ENCODE results near the gene EXOC8. TPM values are rescaled to one million over a fixed set of nuclear protein-coding genes. Genes with fewer than 3 reads are reported as not detected.

The EXOC8 gene
- polyA plus RNA-seq, 2 of the 4 experiments (the other 2 are of a cell fraction) = 7.7 to 9.8 TPM

- ChIA-PET POLR2A (no interaction called here), CTCF (interaction anchor here (0.9 to 4.9 kb wide), 5 partner anchors 10 to 369 kb away, joined by 3 to 19 read pairs (median 4); partner anchors contain the start of genes ARV1 and TTC13)
- no peaks in the 10 kb centered on the region for H3K9me3 ChIP-seq
- TF ChIP-seq CTCF (IDR thresholded peaks at IDR 0.05) (no peak), KDM5A (IDR thresholded peaks at IDR 0.05) (no peak), POLR2A (IDR thresholded peaks at IDR 0.05; ENCODE audit: low read length) (no peak), MAFK (IDR thresholded peaks at IDR 0.05; ENCODE audit: partially characterized antibody) (no peak), TP53 (CRISPR knock-in tag; IDR thresholded peaks at IDR 0.05) (no peak), NR3C1 (IDR thresholded peaks at IDR 0.05) (no peak), CBX2 (IDR thresholded peaks at IDR 0.05; ENCODE audit: borderline replicate concordance, low read depth) (no peak), ZC3H11A (IDR thresholded peaks at IDR 0.05) (no peak), MYC (IDR thresholded peaks at IDR 0.05; ENCODE audit: borderline replicate concordance, low read length) (no peak), FOSL2 (IDR thresholded peaks at IDR 0.05) (no peak), FOSL2 (CRISPR knock-in tag; IDR thresholded peaks at IDR 0.05) (no peak), EP300 (IDR thresholded peaks at IDR 0.05) (no peak), PHF8 (IDR thresholded peaks at IDR 0.05; ENCODE audit: borderline replicate concordance, low read depth) (no peak)
- TF ChIP-seq, protein P1, sequence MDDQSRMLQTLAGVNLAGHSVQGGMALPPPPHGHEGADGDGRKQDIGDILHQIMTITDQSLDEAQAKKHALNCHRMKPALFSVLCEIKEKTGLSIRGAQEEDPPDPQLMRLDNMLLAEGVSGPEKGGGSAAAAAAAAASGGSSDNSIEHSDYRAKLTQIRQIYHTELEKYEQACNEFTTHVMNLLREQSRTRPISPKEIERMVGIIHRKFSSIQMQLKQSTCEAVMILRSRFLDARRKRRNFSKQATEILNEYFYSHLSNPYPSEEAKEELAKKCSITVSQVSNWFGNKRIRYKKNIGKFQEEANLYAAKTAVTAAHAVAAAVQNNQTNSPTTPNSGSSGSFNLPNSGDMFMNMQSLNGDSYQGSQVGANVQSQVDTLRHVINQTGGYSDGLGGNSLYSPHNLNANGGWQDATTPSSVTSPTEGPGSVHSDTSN (IDR thresholded peaks at IDR 0.05) = no peak
- TF ChIP-seq, protein P2, sequence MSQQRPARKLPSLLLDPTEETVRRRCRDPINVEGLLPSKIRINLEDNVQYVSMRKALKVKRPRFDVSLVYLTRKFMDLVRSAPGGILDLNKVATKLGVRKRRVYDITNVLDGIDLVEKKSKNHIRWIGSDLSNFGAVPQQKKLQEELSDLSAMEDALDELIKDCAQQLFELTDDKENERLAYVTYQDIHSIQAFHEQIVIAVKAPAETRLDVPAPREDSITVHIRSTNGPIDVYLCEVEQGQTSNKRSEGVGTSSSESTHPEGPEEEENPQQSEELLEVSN (IDR thresholded peaks at IDR 0.05; ENCODE audit: borderline replicate concordance, low read depth) = no peak
- TF ChIP-seq, protein P3, sequence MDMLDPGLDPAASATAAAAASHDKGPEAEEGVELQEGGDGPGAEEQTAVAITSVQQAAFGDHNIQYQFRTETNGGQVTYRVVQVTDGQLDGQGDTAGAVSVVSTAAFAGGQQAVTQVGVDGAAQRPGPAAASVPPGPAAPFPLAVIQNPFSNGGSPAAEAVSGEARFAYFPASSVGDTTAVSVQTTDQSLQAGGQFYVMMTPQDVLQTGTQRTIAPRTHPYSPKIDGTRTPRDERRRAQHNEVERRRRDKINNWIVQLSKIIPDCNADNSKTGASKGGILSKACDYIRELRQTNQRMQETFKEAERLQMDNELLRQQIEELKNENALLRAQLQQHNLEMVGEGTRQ (IDR thresholded peaks at IDR 0.05) = no peak
- ATAC-seq (no peak), DNase-seq (ENCODE audit: low read depth in 1 of 2, low spot score in 1 of 2) (no peak), FAIRE-seq (no peak)
- H3K4me2 ChIP-seq = no peak overlapping the region
- H3K4me1 ChIP-seq = no peaks in the 10 kb centered on the region
- WGBS (ENCODE audit: missing lambda C conversion rate) = 95% methylated on average over 4 of the region's 4 CpGs
- no peak overlapping the region for H3K27ac ChIP-seq
- H3K4me3 ChIP-seq = no peak overlapping the region
These were observed 10.3 kb upstream of the EXOC8 start for GRCh38 chr1:231347961-231348360.

GRCh38 chr1:231340328-231341013 lies 2.8 kb upstream of the EXOC8 start:
- Histone ChIP-seq H3K4me2 (no peak overlapping the region), H3K4me3 (no peak overlapping the region), H3K27ac (no peak overlapping the region), H3K4me1 (peaks cover 20% of the 10 kb centered on the region), H3K9me3 (no peaks in the 10 kb centered on the region)
- WGBS (ENCODE audit: missing lambda C conversion rate) = 86% methylated on average over 6 of the region's 6 CpGs
- no peak for DNase-seq (ENCODE audit: low read depth in 1 of 2, low spot score in 1 of 2)
- FAIRE-seq = no peak
- POLR2A ChIA-PET = no interaction called here
- ATAC-seq = no peak
- CTCF ChIA-PET = interaction anchor here (1.0 to 1.7 kb wide), 3 partner anchors 17 to 250 kb away, joined by 3 to 4 read pairs (median 4); no protein-coding TSS in a partner anchor
- TF ChIP-seq, protein P4, sequence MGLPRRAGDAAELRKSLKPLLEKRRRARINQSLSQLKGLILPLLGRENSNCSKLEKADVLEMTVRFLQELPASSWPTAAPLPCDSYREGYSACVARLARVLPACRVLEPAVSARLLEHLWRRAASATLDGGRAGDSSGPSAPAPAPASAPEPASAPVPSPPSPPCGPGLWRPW (IDR thresholded peaks at IDR 0.05) = no peak
- TF ChIP-seq GATA3 (IDR thresholded peaks at IDR 0.05; ENCODE audit: borderline replicate concordance) = no peak
- no peak for TF ChIP-seq EP300 (IDR thresholded peaks at IDR 0.05)
- TF ChIP-seq RNF2 (IDR thresholded peaks at IDR 0.05; ENCODE audit: borderline replicate concordance, low read depth) = no peak
- no peak for TF ChIP-seq ZC3H11A (IDR thresholded peaks at IDR 0.05)
- TF ChIP-seq, protein P1 (IDR thresholded peaks at IDR 0.05) = no peak
- TF ChIP-seq CBX2 (IDR thresholded peaks at IDR 0.05; ENCODE audit: borderline replicate concordance, low read depth) = no peak
- TF ChIP-seq, protein P5, sequence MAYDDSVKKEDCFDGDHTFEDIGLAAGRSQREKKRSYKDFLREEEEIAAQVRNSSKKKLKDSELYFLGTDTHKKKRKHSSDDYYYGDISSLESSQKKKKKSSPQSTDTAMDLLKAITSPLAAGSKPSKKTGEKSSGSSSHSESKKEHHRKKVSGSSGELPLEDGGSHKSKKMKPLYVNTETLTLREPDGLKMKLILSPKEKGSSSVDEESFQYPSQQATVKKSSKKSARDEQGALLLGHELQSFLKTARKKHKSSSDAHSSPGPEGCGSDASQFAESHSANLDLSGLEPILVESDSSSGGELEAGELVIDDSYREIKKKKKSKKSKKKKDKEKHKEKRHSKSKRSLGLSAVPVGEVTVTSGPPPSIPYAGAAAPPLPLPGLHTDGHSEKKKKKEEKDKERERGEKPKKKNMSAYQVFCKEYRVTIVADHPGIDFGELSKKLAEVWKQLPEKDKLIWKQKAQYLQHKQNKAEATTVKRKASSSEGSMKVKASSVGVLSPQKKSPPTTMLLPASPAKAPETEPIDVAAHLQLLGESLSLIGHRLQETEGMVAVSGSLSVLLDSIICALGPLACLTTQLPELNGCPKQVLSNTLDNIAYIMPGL (CRISPR knock-in tag; IDR thresholded peaks at IDR 0.05; ENCODE audit: borderline replicate concordance) = no peak
- TF ChIP-seq SREBF2 (IDR thresholded peaks at IDR 0.05) = no peak
- no peak for TF ChIP-seq REST (IDR thresholded peaks at IDR 0.05)
- TF ChIP-seq HEYL (CRISPR knock-in tag; IDR thresholded peaks at IDR 0.05) = no peak
- TF ChIP-seq MYC (IDR thresholded peaks at IDR 0.05; ENCODE audit: borderline replicate concordance, low read length) = no peak
